SK-N-SH treated with all-trans-retinoic acid at 6 μM for 48 hours (cell line): Measurements from ENCODE around the gene OR1M1.

Experiments used
- CREB5 ChIP-seq: fragments of 250-450 bp; sonication (Bioruptor Pico); IDR thresholded peaks from 2 replicates; pipeline ENCODE4 v1.5.1; 2020; ENCODE audit warnings: low read depth, mild to moderate bottlenecking, moderate library complexity
- CSDC2 ChIP-seq: fragments of 250-450 bp; sonication (Bioruptor Pico); IDR thresholded peaks from 2 replicates; pipeline ENCODE4 v1.5.0; 2020; ENCODE audit warnings: mild to moderate bottlenecking, moderate library complexity
- CSRNP3 ChIP-seq: fragments of 250-450 bp; sonication (Bioruptor Pico); IDR thresholded peaks from 2 replicates; pipeline ENCODE4 v1.5.1; 2021; ENCODE audit warnings: mild to moderate bottlenecking, moderate library complexity
- ESRRG ChIP-seq: fragments of 250-450 bp; sonication (Bioruptor Pico); IDR thresholded peaks from 2 replicates; pipeline ENCODE4 v1.6.1; 2021; ENCODE audit warnings: mild to moderate bottlenecking
- GLIS3 ChIP-seq: fragments of 250-450 bp; sonication (Bioruptor Pico); IDR thresholded peaks from 2 replicates; pipeline ENCODE4 v1.5.0; 2020; ENCODE audit warnings: mild to moderate bottlenecking, moderate library complexity
- ISL1 ChIP-seq: fragments of 250-450 bp; sonication (Bioruptor Pico); IDR thresholded peaks from 2 replicates; pipeline ENCODE4 v2.1.2; 2022; ENCODE audit warnings: mild to moderate bottlenecking, moderate library complexity
- OSR1 ChIP-seq: fragments of 250-450 bp; sonication (Bioruptor Pico); IDR thresholded peaks from 2 replicates; pipeline ENCODE4 v1.8.0; 2022; ENCODE audit warnings: moderate library complexity, mild to moderate bottlenecking, inconsistent platforms
- PATZ1 ChIP-seq: fragments of 250-450 bp; sonication (Bioruptor Pico); IDR thresholded peaks from 2 replicates; pipeline ENCODE4 v1.8.0; 2020; ENCODE audit warnings: mild to moderate bottlenecking, moderate library complexity, borderline replicate concordance
- PPARA ChIP-seq: fragments of 250-450 bp; sonication (Bioruptor Pico); IDR thresholded peaks from 2 replicates; pipeline ENCODE4 v1.5.0; 2020; ENCODE audit warnings: mild to moderate bottlenecking, borderline replicate concordance
- RARB ChIP-seq: fragments of 250-450 bp; sonication (Bioruptor Pico); IDR thresholded peaks from 2 replicates; pipeline ENCODE4 v1.8.0; 2021; ENCODE audit warnings: mild to moderate bottlenecking, moderate library complexity
- SNAI2 ChIP-seq: fragments of 250-450 bp; sonication (Bioruptor Pico); IDR thresholded peaks from 2 replicates; pipeline ENCODE4 v1.5.0; 2020; ENCODE audit warnings: mild to moderate bottlenecking, moderate library complexity
- TSHZ2 ChIP-seq: fragments of 250-450 bp; sonication (Bioruptor Pico); IDR thresholded peaks from 2 replicates; pipeline ENCODE4 v1.5.0; 2020; ENCODE audit warnings: mild to moderate bottlenecking, moderate library complexity

DNA sequence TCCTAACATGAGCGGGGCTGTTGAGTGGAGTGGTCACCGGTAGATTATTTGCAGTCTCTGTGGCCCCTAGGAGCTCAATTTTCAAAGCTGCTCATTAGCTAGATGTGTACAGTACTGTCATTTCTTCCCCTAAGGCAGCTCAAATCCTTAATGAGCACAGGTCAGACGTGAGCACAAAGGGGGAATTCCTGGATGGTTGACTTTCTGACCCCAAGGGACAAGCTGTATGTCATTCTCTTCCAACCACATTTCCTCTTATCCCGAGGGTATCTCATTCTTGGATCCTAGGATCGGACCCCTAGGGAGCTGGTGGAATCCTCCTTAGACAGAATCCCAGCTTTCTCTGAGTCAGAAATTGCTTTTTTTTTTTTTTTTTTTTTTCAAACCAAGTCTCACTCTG lies 45.6 kb downstream of the OR1M1 start:
- no peak for TF ChIP-seq TSHZ2 (CRISPR knock-in tag)
- TF ChIP-seq ESRRG (CRISPR knock-in tag): no peak
- no peak for TF ChIP-seq SNAI2 (CRISPR knock-in tag)
- TF ChIP-seq CSDC2 (CRISPR knock-in tag): no peak
- TF ChIP-seq PPARA (CRISPR knock-in tag): no peak
- no peak for TF ChIP-seq CSRNP3
- TF ChIP-seq RARB (CRISPR knock-in tag): no peak
- no peak for TF ChIP-seq ISL1 (CRISPR knock-in tag)
- no peak for TF ChIP-seq GLIS3 (CRISPR knock-in tag)
- TF ChIP-seq PATZ1 (CRISPR knock-in tag): no peak
- TF ChIP-seq CREB5 (CRISPR knock-in tag): no peak
- no peak for TF ChIP-seq OSR1 (CRISPR knock-in tag)
